Esophagus muscularis mucosa (tissue), 4 donors: ENCODE results near the gene TMEM121. TPM values are rescaled to one million over a fixed set of nuclear protein-coding genes. Genes with fewer than 3 reads are reported as not detected.
A peak's percentile ranks its signal among the peaks of the same experiment; 100 is the strongest.

Experiments
- DNase-seq: peaks from one replicate; pipeline ENCODE4 v3.0.0-alpha.2; 2017; ENCODE audit errors: extremely low spot score
- H3K27ac ChIP-seq, 4 donors: fragments of 200-600 bp; sonication (generic); replicated peaks in 1 of 4; 1 replicate in 3 of 4; 2 replicates in 1 of 4; pipeline ENCODE4 v1.5.1; 2016 to 2019; ENCODE audit warnings: mild to moderate bottlenecking in 1 of 4
- H3K27me3 ChIP-seq, 4 donors: fragments of 200-600 bp; sonication (generic); one replicate each; pipeline versions ENCODE4 v1.5.1 to v1.6.0; 2016 to 2019
- H3K36me3 ChIP-seq, 4 donors: fragments of 200-600 bp; sonication (generic); one replicate each; pipeline ENCODE4 v1.5.1; 2016 to 2019
- H3K4me1 ChIP-seq, 4 donors: fragments of 200-600 bp; sonication (generic); one replicate each; pipeline ENCODE4 v1.5.1; 2016 to 2019
- H3K4me3 ChIP-seq, 4 donors: fragments of 200-600 bp; sonication (generic); 1 replicate in 2 of 4; 2 replicates in 2 of 4; pipeline ENCODE4 v1.5.1; 2016 to 2019; ENCODE audit warnings: mild to moderate bottlenecking in 4 of 4, moderate library complexity in 1 of 4
- H3K9me3 ChIP-seq, 4 donors: fragments of 200-600 bp; sonication (generic); 1 replicate in 3 of 4; 2 replicates in 1 of 4; pipeline ENCODE4 v1.5.1; 2016 to 2019
- CTCF ChIP-seq, 3 experiments: fragments of 200-600 bp in 2 of 3; fragments of 450-650 bp in 1 of 3; sonication (generic) in 2 of 3; IDR thresholded peaks; one replicate each; pipeline ENCODE4 v1.5.1; 2017 to 2019; ENCODE audit warnings: antibody characterized with exemption in 3 of 3, mild to moderate bottlenecking in 2 of 3, moderate library complexity in 1 of 3
- EP300 ChIP-seq: sonication (generic); formaldehyde crosslinking; IDR thresholded peaks from one replicate; pipeline ENCODE4 v1.6.1; 2017; ENCODE audit warnings: antibody characterized with exemption
- POLR2A ChIP-seq: fragments of 450-650 bp; IDR thresholded peaks from one replicate; pipeline ENCODE4 v1.6.1; 2017; ENCODE audit warnings: antibody characterized with exemption, moderate library complexity, mild to moderate bottlenecking, low read depth
- POLR2AphosphoS5 ChIP-seq, 2 donors: sonication (generic); formaldehyde crosslinking; IDR thresholded peaks; one replicate each; pipeline ENCODE4 v1.6.1; 2017; ENCODE audit warnings: antibody characterized with exemption in 2 of 2
- WGBS: methylation state at CpG from one replicate; pipeline ENCODE4 v1.1.5; 2018; 5-methylcytosine and 5-hydroxymethylcytosine counted together
- intact Hi-C: fragments of 100-400 bp; cut with DNase I; formaldehyde crosslinking; loops from one replicate; pipeline ENCODE4 v1.15.1; 2023
- total RNA-seq, 4 donors: library from RNA; depleted of rRNA; stranded (reverse); fragments of >200 nt; gene quantifications; one replicate each; pipeline versions ENCODE4 v1.1.0 to v1.2.1, GENCODE V29; 2016

Gene TMEM121
- total RNA-seq, 4 donors from 2014 or later = 2.9 to 13.0 (median 5.4) TPM

GRCh38 chr14:105528586-105529318, 2.4 kb downstream of the TMEM121 start:
- Histone ChIP-seq H3K4me1 (peaks cover 27 to 49% (median 40%) of the 10 kb centered on the region in 4 donors), H3K36me3 (peaks cover 0 to 19% (median 0%) of the 10 kb centered on the region in 4 donors), H3K27ac (peak overlapping the region in 3 of 4 donors; percentile 62 to 81 (median 76)), H3K4me3 (peak overlapping the region; percentile 66 to 83 (median 77)), H3K9me3 (no peaks in the 10 kb centered on the region), H3K27me3 (peaks cover 0 to 11% (median 0%) of the 10 kb centered on the region in 4 donors)
- no peak for TF ChIP-seq POLR2AphosphoS5 (IDR thresholded peaks at IDR 0.05)
- TF ChIP-seq CTCF (IDR thresholded peaks at IDR 0.05) = no peak
- no peak for TF ChIP-seq POLR2A
- no peak for TF ChIP-seq EP300
- no peak for DNase-seq
- 9% methylated on average over 24 of the region's 89 CpGs for WGBS
- intact Hi-C loops = loop anchor here (1.0 to 2.0 kb wide), 2 partner anchors 80 to 157 kb away; no protein-coding TSS in a partner anchor

- Histone ChIP-seq H3K4me1 (peaks cover 27 to 49% (median 40%) of the 10 kb centered on the region in 4 donors), H3K27ac (no peak overlapping the region), H3K27me3 (peaks cover 0 to 11% (median 0%) of the 10 kb centered on the region in 4 donors), H3K36me3 (peaks cover 0 to 19% (median 0%) of the 10 kb centered on the region in 4 donors), H3K4me3 (peak overlapping the region; percentile 66 to 83 (median 77)), H3K9me3 (no peaks in the 10 kb centered on the region)
- WGBS = 43% methylated on average over 13 of the region's 24 CpGs
- DNase-seq = no peak
- TF ChIP-seq EP300 = no peak
- no peak for TF ChIP-seq POLR2AphosphoS5 (IDR thresholded peaks at IDR 0.05)
- TF ChIP-seq POLR2A = no peak
- no peak for TF ChIP-seq CTCF (IDR thresholded peaks at IDR 0.05)
- intact Hi-C loops = loop anchor here (2.0 kb wide), 1 partner anchor 80 kb away; no protein-coding TSS in a partner anchor
These were observed 2.9 kb downstream of the TMEM121 start for GRCh38 chr14:105529319-105529568.

GRCh38 chr14:105529569-105530284, 3.3 kb downstream of the TMEM121 start:
- no peaks in the 10 kb centered on the region for H3K9me3 ChIP-seq
- no peak for DNase-seq
- peaks cover 0 to 15% (median 0%) of the 10 kb centered on the region in 4 donors for H3K27me3 ChIP-seq
- no peak overlapping the region for H3K27ac ChIP-seq
- no CpG with 5 or more reads among the region's 63 CpGs for WGBS
- H3K4me3 ChIP-seq = peak overlapping the region; percentile 66 to 83 (median 77)
- H3K36me3 ChIP-seq = peaks cover 0 to 19% (median 0%) of the 10 kb centered on the region in 4 donors
- intact Hi-C loops = loop anchor here (2.0 kb wide), 1 partner anchor 81 kb away; no protein-coding TSS in a partner anchor
- H3K4me1 ChIP-seq = peaks cover 27 to 49% (median 40%) of the 10 kb centered on the region in 4 donors
- no peak for TF ChIP-seq CTCF (IDR thresholded peaks at IDR 0.05)
- no peak for TF ChIP-seq POLR2A
- no peak for TF ChIP-seq EP300
- no peak for TF ChIP-seq POLR2AphosphoS5 (IDR thresholded peaks at IDR 0.05)

GRCh38 chr14:105530285-105531087, 4.1 kb downstream of the TMEM121 start:
- 82% methylated on average over 15 of the region's 19 CpGs for WGBS
- intact Hi-C loops = no loop called here
- DNase-seq = no peak
- Histone ChIP-seq H3K4me3 (no peak overlapping the region), H3K36me3 (peaks cover 0 to 19% (median 0%) of the 10 kb centered on the region in 4 donors), H3K27ac (no peak overlapping the region), H3K27me3 (peaks cover 0 to 22% (median 0%) of the 10 kb centered on the region in 4 donors), H3K4me1 (peaks cover 27 to 49% (median 40%) of the 10 kb centered on the region in 4 donors), H3K9me3 (no peaks in the 10 kb centered on the region)
- TF ChIP-seq POLR2AphosphoS5 (IDR thresholded peaks at IDR 0.05) (no peak), POLR2A (no peak), CTCF (IDR thresholded peaks at IDR 0.05) (no peak), EP300 (no peak)
